Measurements from ENCODE around the gene PNPLA4.

Gene PNPLA4

GRCh38 chrX:7927259-7928167 is at the start of gene PNPLA4:
Gene PNPLA4 (minus strand): TSS chrX:7927413. CDS start chrX:7926119, 1,294 bp downstream.
- DNase-seq = no peak

- no peak for DNase-seq
Measured at GRCh38 chrX:7972586-7972985, 45.4 kb upstream of the PNPLA4 start.

- DNase-seq = no peak
Measured at GRCh38 chrX:7970428-7970827, 43.2 kb upstream of the PNPLA4 start.

- DNase-seq = no peak
Measured at GRCh38 chrX:7965436-7965835, 38.2 kb upstream of the PNPLA4 start.

- DNase-seq = no peak
Measured at GRCh38 chrX:7960246-7960645, 33.0 kb upstream of the PNPLA4 start.

GRCh38 chrX:7953446-7953845 is 26.2 kb upstream of the PNPLA4 start:
- DNase-seq = no peak

- no peak for DNase-seq
Measured at GRCh38 chrX:7950865-7951264, 23.7 kb upstream of the PNPLA4 start.

GRCh38 chrX:7948483-7948882 is 21.3 kb upstream of the PNPLA4 start:
- no peak for DNase-seq

GRCh38 chrX:7946960-7947359 is 19.7 kb upstream of the PNPLA4 start:
- no peak for DNase-seq

- no peak for DNase-seq
Measured at GRCh38 chrX:7943600-7944245, 16.5 kb upstream of the PNPLA4 start.

GRCh38 chrX:7941390-7942042 is 14.3 kb upstream of the PNPLA4 start:
- DNase-seq = no peak

GRCh38 chrX:7934026-7934425 is 6.8 kb upstream of the PNPLA4 start:
- DNase-seq = no peak

- DNase-seq = no peak
Measured at GRCh38 chrX:7926914-7927258, 327 bp downstream of the PNPLA4 start.

- no peak for DNase-seq
Measured at GRCh38 chrX:7926501-7926900, 712 bp downstream of the PNPLA4 start.

- no peak for DNase-seq
Measured at GRCh38 chrX:7925867-7926472, 1.2 kb downstream of the PNPLA4 start.

- DNase-seq = no peak
Measured at GRCh38 chrX:7921750-7922149, 5.5 kb downstream of the PNPLA4 start.

- no peak for DNase-seq
Measured at GRCh38 chrX:7908821-7909220, 18.4 kb downstream of the PNPLA4 start.

- DNase-seq = no peak
Measured at GRCh38 chrX:7904562-7904961, 22.7 kb downstream of the PNPLA4 start.

GRCh38 chrX:7891928-7892327 is 35.3 kb downstream of the PNPLA4 start:
- no peak for DNase-seq

- no peak for DNase-seq
Measured at GRCh38 chrX:7889680-7890079, 37.5 kb downstream of the PNPLA4 start.

GRCh38 chrX:7889135-7889534 is 38.1 kb downstream of the PNPLA4 start:
- no peak for DNase-seq

GRCh38 chrX:7876957-7877356 is 50.3 kb downstream of the PNPLA4 start:
- no peak for DNase-seq

GRCh38 chrX:7872042-7872441 is 55.2 kb downstream of the PNPLA4 start:
- no peak for DNase-seq
